GM23338 (cell line): ENCODE data around the gene CD48. TPM values are rescaled to one million over a fixed set of nuclear protein-coding genes. Genes with fewer than 3 reads are reported as not detected.

Experiments used
- ATAC-seq: fragments of 200-7000 bp; cut with Tn5 transposase; 3 replicates; pipeline ENCODE4 v1.9.1; 2020
- DNase-seq: peaks from one replicate; pipeline ENCODE4 v3.0.0-alpha.2; 2015; ENCODE audit warnings: low spot score
- H2AFZ ChIP-seq: fragments of 200-600 bp; sonication (generic); 2 replicates; pipeline ENCODE4 v1.8.0; 2016; ENCODE audit warnings: antibody characterized with exemption, mild to moderate bottlenecking, moderate library complexity
- H3F3A ChIP-seq: fragments of 200-600 bp; sonication (generic); replicated peaks from 2 replicates; pipeline ENCODE4 v1.8.0; 2017; ENCODE audit warnings: antibody characterized with exemption, mixed run types, low read depth
- H3K27ac ChIP-seq: fragments of 200-600 bp; sonication (generic); 2 replicates; pipeline ENCODE4 v1.6.1; 2016; ENCODE audit warnings: low read depth
- H3K27me3 ChIP-seq: fragments of 200-600 bp; sonication (generic); 2 replicates; pipeline ENCODE4 v1.8.0; 2016; ENCODE audit warnings: mild to moderate bottlenecking, mixed run types, moderate library complexity; ENCODE audit not compliant: insufficient read depth
- H3K36me3 ChIP-seq: fragments of 200-600 bp; sonication (generic); 2 replicates; pipeline ENCODE4 v1.8.0; 2016; ENCODE audit warnings: mild to moderate bottlenecking; ENCODE audit not compliant: insufficient read depth
- H3K4me1 ChIP-seq: fragments of 200-600 bp; sonication (generic); 2 replicates; pipeline ENCODE4 v1.8.0; 2016; ENCODE audit warnings: mild to moderate bottlenecking, moderate library complexity; ENCODE audit not compliant: insufficient read depth
- H3K4me2 ChIP-seq: fragments of 200-600 bp; sonication (generic); 2 replicates; pipeline ENCODE4 v1.7.1; 2017; ENCODE audit warnings: mixed run types
- H3K4me3 ChIP-seq: fragments of 200-600 bp; sonication (generic); 2 replicates; pipeline ENCODE4 v1.6.1; 2016; ENCODE audit warnings: mixed run types
- H3K79me2 ChIP-seq: fragments of 200-600 bp; sonication (generic); replicated peaks from 2 replicates; pipeline ENCODE4 v1.8.0; 2017; ENCODE audit warnings: mild to moderate bottlenecking; ENCODE audit not compliant: insufficient read depth
- H3K9me2 ChIP-seq: fragments of 200-600 bp; sonication (generic); 2 replicates; pipeline ENCODE4 v1.8.0; 2017; ENCODE audit not compliant: insufficient read depth
- H4K20me1 ChIP-seq: fragments of 200-600 bp; sonication (generic); replicated peaks from 2 replicates; pipeline ENCODE4 v1.8.0; 2017; ENCODE audit warnings: mild to moderate bottlenecking; ENCODE audit not compliant: insufficient read depth
- H3K27ac Mint-ChIP-seq: 2 replicates; pipeline ENCODE4 v1.8.0; 2020; ENCODE audit warnings: inconsistent platforms, mild to moderate bottlenecking, moderate library complexity, mixed read lengths
- H3K27me3 Mint-ChIP-seq: 3 replicates; pipeline ENCODE4 v1.8.0; 2022; ENCODE audit warnings: low read depth, mild to moderate bottlenecking, moderate library complexity, mixed read lengths, inconsistent platforms; ENCODE audit not compliant: insufficient read depth, poor library complexity
- H3K36me3 Mint-ChIP-seq: 3 replicates; pipeline ENCODE4 v1.8.0; 2021; ENCODE audit warnings: low read depth, mild to moderate bottlenecking, inconsistent platforms, moderate library complexity, mixed read lengths
- H3K4me1 Mint-ChIP-seq: 3 replicates; pipeline ENCODE4 v1.8.0; 2020; ENCODE audit warnings: mild to moderate bottlenecking, inconsistent platforms, mixed read lengths
- H3K4me3 Mint-ChIP-seq: 3 replicates; pipeline ENCODE4 v1.8.0; 2021; ENCODE audit warnings: moderate library complexity, mild to moderate bottlenecking, inconsistent platforms, mixed read lengths
- H3K9me3 Mint-ChIP-seq: 3 replicates; pipeline ENCODE4 v1.8.0; 2020; ENCODE audit warnings: moderate library complexity, mild to moderate bottlenecking, inconsistent platforms, mixed read lengths
- EZH2 ChIP-seq: fragments of 200-600 bp; sonication (generic); IDR thresholded peaks from one replicate; pipeline ENCODE4 v1.8.0; 2017; ENCODE audit warnings: antibody characterized with exemption, mild to moderate bottlenecking, low read depth; ENCODE audit not compliant: unreplicated experiment
- EZH2phosphoT487 ChIP-seq: fragments of 200-600 bp; sonication (generic); IDR thresholded peaks from one replicate; pipeline ENCODE4 v1.8.1; 2018; ENCODE audit warnings: antibody characterized with exemption; ENCODE audit not compliant: unreplicated experiment
- JUNB ChIP-seq: IDR thresholded peaks from one replicate; pipeline ENCODE4 v1.6.1; 2016; ENCODE audit warnings: antibody characterized with exemption; ENCODE audit not compliant: unreplicated experiment
- NANOG ChIP-seq: IDR thresholded peaks from 2 replicates; pipeline ENCODE4 v1.6.1; 2016; ENCODE audit warnings: antibody characterized with exemption, borderline replicate concordance
- STAT1 ChIP-seq: IDR thresholded peaks from one replicate; pipeline ENCODE4 v1.6.1; 2016; ENCODE audit warnings: antibody characterized with exemption; ENCODE audit not compliant: unreplicated experiment
- ZNF114 ChIP-seq: fragments of 250-450 bp; sonication (Bioruptor Pico); IDR thresholded peaks from 2 replicates; pipeline ENCODE4 v1.5.0; 2020; ENCODE audit warnings: mild to moderate bottlenecking, moderate library complexity
- polyA plus RNA-seq: library from polyadenylated mRNA; unstranded; fragments of >200 nt; fragmentation: Nextera tagmentation; extraction: Ambion mirVana; gene quantifications from 2 replicates; pipeline ENCODE4 v1.2.1, GENCODE V29; 2016
- total RNA-seq: library from RNA; depleted of rRNA; stranded (reverse); fragments of >200 nt; shearing (Covaris generic); gene quantifications from 2 replicates; pipeline ENCODE4 v1.2.3, GENCODE V29; 2014
- TF ChIP-seq, protein P1 (sequence below): fragments of 250-450 bp; sonication (Bioruptor Pico); IDR thresholded peaks from 2 replicates; pipeline ENCODE4 v1.5.0; 2020; ENCODE audit warnings: mild to moderate bottlenecking, moderate library complexity
- TF ChIP-seq, protein P2 (sequence below), 2 experiments: fragments of 200-600 bp in 1 of 2; sonication (generic) in 1 of 2; conservative IDR thresholded peaks; 2 replicates each; pipeline versions ENCODE4 v1.5.1 to v1.6.1; 2016 to 2017; ENCODE audit warnings: antibody characterized with exemption in 2 of 2, low read depth in 2 of 2, mild to moderate bottlenecking in 2 of 2, moderate library complexity in 1 of 2
- TF ChIP-seq, protein P3 (sequence below): IDR thresholded peaks from 2 replicates; pipeline ENCODE4 v1.6.1; 2016; ENCODE audit warnings: antibody characterized with exemption

Gene CD48
- total and polyA plus RNA-seq, 2 experiments from 2014 or later: 0.34 to 0.45 TPM

DNA sequence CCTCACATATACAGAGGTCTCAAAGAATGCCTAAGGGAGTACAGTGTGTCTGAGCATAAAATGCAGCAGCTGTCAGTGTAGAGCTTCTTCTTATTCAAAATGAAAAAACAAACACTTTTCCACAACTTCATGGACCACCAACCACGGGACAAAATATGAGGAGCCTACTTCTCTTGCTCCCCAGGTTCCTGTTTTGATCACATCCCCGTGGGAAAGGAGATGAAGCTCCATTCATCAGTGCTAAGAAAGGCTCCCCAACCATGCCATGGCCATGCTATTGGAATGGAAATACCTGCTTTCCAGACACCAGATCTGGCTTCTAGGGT, 383 bp downstream of the CD48 start:
- Histone ChIP-seq H3K27me3 (no peaks in the 10 kb centered on the region), H4K20me1 (no peaks in the 10 kb centered on the region), H2AFZ (0 out of 2 replicates have a peak overlapping the region, but pooled peaks have one; percentile 28), H3K79me2 (no peaks in the 10 kb centered on the region), H3K4me2 (no peak overlapping the region), H3K36me3 (no peaks in the 10 kb centered on the region), H3F3A (no peaks in the 10 kb centered on the region), H3K4me1 (no peaks in the 10 kb centered on the region), H3K27ac (no peak overlapping the region), H3K4me3 (no peak overlapping the region), H3K9me2 (no peaks in the 10 kb centered on the region)
- Mint-ChIP-seq H3K36me3 (no peaks in the 10 kb centered on the region; the same call in 2 of the 3 replicates), H3K27me3 (no peaks in the 10 kb centered on the region), H3K4me1 (no peaks in the 10 kb centered on the region), H3K9me3 (no peaks in the 10 kb centered on the region), H3K27ac (no peak overlapping the region), H3K4me3 (no peak overlapping the region)
- ATAC-seq (no peak), DNase-seq (no peak)
- no peak for TF ChIP-seq STAT1
- no peak for TF ChIP-seq JUNB

DNA sequence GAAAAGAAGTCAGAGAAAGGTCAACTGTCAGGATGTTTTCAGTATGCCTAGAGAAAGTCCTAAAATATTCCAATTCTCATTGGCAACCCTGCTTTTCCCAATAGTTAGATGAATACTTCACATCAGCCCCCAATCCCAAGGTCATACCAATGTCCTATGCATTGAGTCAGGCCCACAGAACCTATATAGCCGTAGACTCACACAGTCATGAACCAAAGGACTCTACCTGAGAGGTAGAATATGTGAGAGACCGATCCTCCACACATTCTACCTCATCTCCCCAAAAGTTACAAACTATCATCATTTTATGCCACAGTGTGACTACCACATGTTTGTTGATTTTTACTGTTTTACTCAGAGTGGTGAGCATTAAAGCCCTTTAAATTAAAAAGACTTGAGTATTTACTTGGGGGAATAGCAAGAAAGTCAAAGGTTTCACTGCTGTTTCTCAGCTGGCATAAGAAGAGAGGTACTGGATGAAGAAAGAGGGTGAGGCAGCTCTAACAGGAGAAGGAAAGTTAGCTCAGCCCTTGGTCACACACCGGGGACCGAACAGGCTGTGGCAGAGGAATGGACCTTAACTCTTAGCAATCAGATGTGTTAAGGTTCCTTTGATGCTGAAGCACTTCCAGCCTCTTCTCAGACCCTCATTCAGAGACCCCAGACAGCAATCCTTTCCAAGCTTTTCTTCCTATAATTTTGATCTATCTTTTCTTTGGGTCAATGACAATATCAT, 937 bp downstream of the CD48 start:
- Histone ChIP-seq H2AFZ (no peak overlapping the region), H3K4me1 (no peaks in the 10 kb centered on the region), H3K27ac (no peak overlapping the region), H3K4me3 (no peak overlapping the region), H3K79me2 (no peaks in the 10 kb centered on the region), H3F3A (no peaks in the 10 kb centered on the region), H3K4me2 (no peak overlapping the region), H3K27me3 (no peaks in the 10 kb centered on the region), H3K9me2 (no peaks in the 10 kb centered on the region), H3K36me3 (no peaks in the 10 kb centered on the region), H4K20me1 (no peaks in the 10 kb centered on the region)
- H3K36me3 Mint-ChIP-seq: no peaks in the 10 kb centered on the region
- no peak overlapping the region for H3K27ac Mint-ChIP-seq
- no peaks in the 10 kb centered on the region for H3K9me3 Mint-ChIP-seq
- H3K4me3 Mint-ChIP-seq: no peak overlapping the region
- no peak for ATAC-seq
- H3K4me1 Mint-ChIP-seq: no peaks in the 10 kb centered on the region
- no peak for DNase-seq
- no peaks in the 10 kb centered on the region for H3K27me3 Mint-ChIP-seq
- TF ChIP-seq ZNF114 (no peak), EZH2phosphoT487 (no peak), EZH2 (no peak), NANOG (no peak)
- TF ChIP-seq, protein P1, sequence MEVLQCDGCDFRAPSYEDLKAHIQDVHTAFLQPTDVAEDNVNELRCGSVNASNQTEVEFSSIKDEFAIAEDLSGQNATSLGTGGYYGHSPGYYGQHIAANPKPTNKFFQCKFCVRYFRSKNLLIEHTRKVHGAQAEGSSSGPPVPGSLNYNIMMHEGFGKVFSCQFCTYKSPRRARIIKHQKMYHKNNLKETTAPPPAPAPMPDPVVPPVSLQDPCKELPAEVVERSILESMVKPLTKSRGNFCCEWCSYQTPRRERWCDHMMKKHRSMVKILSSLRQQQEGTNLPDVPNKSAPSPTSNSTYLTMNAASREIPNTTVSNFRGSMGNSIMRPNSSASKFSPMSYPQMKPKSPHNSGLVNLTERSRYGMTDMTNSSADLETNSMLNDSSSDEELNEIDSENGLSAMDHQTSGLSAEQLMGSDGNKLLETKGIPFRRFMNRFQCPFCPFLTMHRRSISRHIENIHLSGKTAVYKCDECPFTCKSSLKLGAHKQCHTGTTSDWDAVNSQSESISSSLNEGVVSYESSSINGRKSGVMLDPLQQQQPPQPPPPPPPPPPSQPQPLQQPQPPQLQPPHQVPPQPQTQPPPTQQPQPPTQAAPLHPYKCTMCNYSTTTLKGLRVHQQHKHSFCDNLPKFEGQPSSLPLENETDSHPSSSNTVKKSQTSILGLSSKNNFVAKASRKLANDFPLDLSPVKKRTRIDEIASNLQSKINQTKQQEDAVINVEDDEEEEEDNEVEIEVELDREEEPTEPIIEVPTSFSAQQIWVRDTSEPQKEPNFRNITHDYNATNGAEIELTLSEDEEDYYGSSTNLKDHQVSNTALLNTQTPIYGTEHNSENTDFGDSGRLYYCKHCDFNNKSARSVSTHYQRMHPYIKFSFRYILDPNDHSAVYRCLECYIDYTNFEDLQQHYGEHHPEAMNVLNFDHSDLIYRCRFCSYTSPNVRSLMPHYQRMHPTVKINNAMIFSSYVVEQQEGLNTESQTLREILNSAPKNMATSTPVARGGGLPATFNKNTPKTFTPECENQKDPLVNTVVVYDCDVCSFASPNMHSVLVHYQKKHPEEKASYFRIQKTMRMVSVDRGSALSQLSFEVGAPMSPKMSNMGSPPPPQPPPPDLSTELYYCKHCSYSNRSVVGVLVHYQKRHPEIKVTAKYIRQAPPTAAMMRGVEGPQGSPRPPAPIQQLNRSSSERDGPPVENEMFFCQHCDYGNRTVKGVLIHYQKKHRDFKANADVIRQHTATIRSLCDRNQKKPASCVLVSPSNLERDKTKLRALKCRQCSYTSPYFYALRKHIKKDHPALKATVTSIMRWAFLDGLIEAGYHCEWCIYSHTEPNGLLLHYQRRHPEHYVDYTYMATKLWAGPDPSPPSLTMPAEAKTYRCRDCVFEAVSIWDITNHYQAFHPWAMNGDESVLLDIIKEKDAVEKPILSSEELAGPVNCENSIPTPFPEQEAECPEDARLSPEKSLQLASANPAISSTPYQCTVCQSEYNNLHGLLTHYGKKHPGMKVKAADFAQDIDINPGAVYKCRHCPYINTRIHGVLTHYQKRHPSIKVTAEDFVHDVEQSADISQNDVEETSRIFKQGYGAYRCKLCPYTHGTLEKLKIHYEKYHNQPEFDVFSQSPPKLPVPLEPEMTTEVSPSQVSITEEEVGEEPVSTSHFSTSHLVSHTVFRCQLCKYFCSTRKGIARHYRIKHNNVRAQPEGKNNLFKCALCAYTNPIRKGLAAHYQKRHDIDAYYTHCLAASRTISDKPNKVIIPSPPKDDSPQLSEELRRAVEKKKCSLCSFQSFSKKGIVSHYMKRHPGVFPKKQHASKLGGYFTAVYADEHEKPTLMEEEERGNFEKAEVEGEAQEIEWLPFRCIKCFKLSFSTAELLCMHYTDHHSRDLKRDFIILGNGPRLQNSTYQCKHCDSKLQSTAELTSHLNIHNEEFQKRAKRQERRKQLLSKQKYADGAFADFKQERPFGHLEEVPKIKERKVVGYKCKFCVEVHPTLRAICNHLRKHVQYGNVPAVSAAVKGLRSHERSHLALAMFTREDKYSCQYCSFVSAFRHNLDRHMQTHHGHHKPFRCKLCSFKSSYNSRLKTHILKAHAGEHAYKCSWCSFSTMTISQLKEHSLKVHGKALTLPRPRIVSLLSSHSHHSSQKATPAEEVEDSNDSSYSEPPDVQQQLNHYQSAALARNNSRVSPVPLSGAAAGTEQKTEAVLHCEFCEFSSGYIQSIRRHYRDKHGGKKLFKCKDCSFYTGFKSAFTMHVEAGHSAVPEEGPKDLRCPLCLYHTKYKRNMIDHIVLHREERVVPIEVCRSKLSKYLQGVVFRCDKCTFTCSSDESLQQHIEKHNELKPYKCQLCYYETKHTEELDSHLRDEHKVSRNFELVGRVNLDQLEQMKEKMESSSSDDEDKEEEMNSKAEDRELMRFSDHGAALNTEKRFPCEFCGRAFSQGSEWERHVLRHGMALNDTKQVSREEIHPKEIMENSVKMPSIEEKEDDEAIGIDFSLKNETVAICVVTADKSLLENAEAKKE: no peak
- TF ChIP-seq, protein P2, sequence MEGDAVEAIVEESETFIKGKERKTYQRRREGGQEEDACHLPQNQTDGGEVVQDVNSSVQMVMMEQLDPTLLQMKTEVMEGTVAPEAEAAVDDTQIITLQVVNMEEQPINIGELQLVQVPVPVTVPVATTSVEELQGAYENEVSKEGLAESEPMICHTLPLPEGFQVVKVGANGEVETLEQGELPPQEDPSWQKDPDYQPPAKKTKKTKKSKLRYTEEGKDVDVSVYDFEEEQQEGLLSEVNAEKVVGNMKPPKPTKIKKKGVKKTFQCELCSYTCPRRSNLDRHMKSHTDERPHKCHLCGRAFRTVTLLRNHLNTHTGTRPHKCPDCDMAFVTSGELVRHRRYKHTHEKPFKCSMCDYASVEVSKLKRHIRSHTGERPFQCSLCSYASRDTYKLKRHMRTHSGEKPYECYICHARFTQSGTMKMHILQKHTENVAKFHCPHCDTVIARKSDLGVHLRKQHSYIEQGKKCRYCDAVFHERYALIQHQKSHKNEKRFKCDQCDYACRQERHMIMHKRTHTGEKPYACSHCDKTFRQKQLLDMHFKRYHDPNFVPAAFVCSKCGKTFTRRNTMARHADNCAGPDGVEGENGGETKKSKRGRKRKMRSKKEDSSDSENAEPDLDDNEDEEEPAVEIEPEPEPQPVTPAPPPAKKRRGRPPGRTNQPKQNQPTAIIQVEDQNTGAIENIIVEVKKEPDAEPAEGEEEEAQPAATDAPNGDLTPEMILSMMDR (conservative IDR thresholded peaks at IDR 0.05; ENCODE audit: low read depth in 2 of 2): no peak
- TF ChIP-seq, protein P3, sequence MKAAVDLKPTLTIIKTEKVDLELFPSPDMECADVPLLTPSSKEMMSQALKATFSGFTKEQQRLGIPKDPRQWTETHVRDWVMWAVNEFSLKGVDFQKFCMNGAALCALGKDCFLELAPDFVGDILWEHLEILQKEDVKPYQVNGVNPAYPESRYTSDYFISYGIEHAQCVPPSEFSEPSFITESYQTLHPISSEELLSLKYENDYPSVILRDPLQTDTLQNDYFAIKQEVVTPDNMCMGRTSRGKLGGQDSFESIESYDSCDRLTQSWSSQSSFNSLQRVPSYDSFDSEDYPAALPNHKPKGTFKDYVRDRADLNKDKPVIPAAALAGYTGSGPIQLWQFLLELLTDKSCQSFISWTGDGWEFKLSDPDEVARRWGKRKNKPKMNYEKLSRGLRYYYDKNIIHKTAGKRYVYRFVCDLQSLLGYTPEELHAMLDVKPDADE: no peak
